HG03378 (cell line): Measurements from ENCODE around the gene KCND2.
A peak's percentile ranks its signal among the peaks of the same experiment; 100 is the strongest.
"Not testable (repeated sequence)": the region's sequence is repeated elsewhere in the genome, so short reads cannot be mapped to it uniquely, and the experiment has no call there.

Experiments
- ATAC-seq: cut with Tn5 transposase; IDR thresholded peaks from one replicate; pipeline ENCODE4 v1.9.1; 2021; ENCODE audit warnings: mild to moderate bottlenecking, moderate library complexity; ENCODE audit not compliant: unreplicated experiment

Gene KCND2

DNA sequence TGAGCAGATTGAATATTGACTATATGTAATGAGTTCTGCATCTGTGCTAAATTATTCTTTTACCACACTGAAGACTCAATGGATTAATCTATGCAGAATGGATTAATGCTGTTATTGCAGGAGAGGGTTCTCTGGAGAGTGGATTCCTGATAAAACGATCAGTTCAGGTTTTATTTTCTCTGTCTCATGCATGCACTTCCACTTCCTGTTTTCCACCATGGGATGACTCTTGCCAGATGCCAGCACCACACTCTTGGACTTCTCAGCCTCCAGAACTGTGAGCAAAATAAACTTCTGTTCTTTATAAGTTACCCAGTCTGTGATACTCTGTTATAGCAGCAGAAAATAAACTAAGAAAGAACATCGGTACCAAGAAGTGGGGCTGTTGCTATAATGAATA is 207.5 kb downstream of the KCND2 start:
- no peak for ATAC-seq

DNA sequence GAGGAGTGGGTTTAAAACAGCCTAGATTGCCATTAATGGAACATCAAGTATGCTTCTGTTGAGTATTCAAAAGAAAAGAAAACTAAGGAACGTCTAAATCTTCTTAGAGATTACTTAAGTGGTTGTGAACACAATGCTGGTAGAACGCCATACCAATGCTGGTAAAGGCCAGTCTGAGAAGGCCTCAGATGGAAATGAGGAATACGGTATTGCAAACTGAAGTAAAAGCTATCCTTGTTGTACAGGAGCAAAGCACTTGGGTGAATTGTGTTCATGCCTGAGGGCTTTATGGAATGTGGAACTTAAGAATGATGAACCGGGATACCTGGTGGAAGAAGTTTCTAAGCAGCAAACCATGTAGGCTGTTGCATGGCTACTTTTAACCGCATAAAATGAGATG is 208.0 kb downstream of the KCND2 start:
- no peak for ATAC-seq

DNA sequence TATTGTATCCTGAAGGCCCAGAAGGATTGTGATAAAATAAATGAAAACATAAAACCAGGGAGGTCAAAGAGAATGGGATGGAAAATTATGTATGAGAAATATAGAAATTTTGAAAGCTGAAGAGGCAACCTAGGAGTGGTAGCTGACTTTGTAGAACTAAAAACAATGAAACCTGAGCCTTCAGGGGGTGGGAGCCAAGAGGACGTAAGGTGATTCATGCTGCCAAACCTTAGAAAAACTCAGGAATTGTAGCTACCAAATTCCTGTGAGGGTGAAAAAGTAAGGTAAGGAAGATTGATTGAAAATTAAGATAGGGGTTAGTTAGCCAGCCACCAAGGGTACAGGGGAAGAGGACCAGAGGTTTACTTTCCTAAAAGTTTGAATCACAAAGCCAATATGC is 213.2 kb downstream of the KCND2 start:
- no peak for ATAC-seq

DNA sequence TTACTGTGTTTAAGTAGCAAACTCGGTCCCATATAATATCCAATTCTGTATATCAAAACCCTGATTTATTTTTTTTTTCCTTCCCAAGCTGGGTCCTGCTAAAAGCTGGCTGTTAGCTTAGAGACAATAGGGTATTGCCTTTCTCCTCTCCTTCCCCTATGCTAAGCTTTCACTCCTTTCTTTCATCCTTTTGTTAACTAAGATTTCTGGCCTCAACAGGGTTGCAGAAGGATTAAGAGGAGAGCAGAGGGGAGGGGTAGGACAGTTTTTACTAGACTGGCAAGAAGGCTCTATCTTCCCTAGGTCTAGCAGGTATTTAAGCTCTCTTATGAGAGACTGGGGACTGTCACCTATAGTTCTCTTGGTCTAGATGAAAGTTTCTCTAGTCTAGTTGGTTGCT is 229.2 kb downstream of the KCND2 start:
- ATAC-seq, result no peak

DNA sequence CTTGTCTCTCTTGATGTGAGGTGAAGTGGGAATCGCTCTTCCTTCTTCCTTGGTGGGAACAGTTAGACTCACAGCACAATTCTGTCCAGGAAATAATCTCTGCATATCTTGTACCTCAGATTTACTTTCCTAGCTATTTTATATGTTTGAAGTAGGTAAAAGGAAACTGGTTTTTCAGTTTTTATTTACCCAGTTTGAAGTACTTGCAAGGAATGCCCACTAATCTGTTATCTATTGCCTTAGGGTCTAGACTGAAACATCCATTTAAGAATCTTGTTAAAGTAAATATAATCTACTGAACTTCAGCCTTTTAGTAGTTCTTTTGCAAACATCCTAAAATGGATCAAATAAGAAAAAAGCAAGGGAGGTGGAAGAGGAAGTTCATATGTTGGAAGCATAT is 229.8 kb downstream of the KCND2 start:
- ATAC-seq, result no peak

DNA sequence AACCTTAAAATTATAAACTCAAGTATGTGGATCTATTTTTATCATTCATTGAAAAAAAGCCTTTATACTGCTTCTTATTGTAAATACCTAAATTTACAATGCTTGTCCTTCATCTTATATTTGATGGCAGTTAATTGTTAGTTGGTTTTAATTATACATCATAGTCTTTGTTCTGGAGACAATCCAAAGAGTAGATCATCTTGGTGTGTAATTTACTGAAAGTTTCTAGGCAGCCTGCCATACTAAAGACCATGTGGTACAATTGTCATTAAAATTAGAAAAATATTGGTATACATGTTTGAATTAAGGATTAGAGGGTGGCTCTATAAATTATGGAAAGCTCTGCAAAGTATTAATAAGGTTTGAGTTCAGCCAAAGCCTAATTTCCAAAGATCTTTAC is 231.4 kb downstream of the KCND2 start:
- ATAC-seq, result no peak

DNA sequence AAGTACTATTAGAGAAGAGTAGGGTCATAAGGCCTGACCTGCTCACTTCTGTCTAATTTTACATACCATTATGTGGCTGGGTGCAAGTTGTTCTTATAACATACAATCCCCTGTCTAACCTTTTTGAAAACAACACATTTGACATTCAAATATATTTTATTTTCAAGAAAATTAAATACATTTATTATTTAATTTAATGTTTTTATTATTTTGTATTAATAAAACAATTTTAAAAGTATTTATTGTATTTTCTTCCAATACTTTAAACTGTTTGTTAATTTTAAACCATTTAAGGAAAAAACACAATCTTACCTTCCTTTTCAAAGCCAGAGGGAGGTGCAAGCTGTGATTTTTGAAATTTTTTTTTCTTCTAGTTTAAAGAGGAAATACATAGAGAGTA is 232.8 kb downstream of the KCND2 start:
- ATAC-seq, result no peak

DNA sequence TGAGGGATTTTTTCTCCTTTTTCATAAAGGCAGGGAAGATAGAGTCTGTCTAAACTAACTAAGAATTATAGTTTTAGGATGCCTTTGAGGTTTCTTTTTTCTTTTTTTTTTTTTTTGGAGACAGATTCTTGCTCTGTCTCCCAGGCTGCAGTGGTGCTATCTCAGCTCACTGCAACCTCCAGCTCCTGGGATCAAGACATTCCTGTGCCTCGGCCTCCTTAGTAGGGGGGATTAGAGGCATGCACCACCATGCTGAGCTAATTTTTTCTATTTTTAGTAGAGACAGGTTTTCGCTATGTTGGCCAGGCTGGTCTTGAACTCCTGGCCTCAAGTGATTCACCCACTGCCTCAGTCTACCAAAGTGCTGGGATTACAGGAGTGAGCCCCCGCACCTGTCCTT is 239.7 kb downstream of the KCND2 start:
- no peak for ATAC-seq

DNA sequence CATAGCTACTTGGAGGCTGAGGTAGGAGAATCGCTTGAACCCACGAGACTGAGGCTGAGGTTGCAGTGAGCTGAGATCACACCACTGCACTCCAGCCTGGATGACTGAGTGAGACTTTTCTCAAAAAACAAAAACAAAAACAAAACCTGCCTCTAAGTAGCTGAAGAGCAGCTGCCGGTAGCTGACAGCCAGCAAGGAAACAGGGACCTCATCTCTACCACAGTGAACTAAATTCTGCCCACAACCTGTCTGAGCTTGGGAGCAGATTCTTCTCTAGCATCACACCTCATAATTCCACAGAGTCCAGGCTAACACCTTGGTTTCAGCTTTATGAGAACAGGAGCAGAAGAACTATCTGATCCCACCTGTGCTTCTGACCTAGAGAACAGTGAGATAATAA is 246.2 kb downstream of the KCND2 start:
- no peak for ATAC-seq

DNA sequence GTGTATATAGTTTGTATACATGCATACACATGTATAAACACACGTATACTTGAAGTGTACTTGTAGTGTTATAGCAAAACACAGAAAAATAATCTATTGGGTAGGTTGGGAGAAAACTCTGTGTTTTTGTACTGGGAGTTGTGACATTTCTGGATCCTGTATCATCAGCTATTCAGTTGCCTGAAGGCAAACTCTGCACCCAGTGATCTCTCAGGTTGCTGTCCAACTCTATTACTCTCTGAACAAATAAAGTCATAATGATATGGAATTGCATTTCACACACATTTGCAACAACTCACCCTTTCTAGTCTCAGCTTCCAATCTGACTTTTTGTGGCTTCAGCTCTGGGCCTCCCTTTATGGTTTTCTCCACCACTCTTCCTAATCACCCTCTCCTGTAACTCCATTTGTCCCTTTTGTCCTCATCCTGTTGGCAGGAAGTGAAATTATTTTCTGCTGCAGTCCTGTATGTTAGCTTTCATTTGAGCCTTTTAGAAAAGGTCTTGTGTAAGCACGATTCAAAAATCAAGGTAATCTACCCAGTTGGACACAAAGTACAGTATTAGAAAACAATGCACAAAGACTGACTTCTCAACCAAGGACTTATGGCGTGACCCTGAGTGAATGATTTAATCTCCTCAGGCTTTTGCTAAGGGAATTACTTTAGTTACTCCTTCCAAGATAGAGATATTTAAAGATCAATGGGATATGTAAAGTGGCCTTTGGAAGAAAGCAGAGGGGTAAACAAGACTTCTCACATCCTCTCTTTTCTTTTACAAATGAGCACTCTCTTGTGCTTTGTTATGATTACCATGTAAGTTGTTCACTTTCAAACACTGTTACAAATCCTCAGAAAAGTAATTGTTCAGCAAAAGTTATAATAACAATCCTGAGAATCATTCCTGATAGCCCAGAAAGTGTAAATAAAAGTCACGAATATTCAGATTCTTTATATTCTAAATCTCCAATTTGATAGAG is 249.1 kb downstream of the KCND2 start:
- no peak for ATAC-seq

DNA sequence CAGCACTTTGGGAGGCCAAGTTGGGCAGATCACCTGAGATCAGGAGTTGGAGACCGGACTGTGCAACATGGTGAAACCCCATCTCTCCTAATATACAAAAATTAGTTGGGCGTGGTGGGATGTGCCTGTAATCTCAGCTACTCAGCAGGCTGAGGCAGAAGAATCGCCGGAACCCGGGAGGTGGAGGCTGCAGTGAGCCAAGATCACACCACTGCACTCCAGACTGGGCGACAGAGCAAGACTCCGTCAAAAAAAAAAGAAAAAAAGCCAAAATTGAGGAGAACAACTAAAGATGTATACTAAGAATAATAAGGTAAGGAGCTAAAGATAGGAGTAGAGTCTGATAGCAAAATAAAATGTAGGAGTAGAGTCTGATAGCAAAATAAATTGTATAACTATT is 251.0 kb downstream of the KCND2 start:
- no peak for ATAC-seq

DNA sequence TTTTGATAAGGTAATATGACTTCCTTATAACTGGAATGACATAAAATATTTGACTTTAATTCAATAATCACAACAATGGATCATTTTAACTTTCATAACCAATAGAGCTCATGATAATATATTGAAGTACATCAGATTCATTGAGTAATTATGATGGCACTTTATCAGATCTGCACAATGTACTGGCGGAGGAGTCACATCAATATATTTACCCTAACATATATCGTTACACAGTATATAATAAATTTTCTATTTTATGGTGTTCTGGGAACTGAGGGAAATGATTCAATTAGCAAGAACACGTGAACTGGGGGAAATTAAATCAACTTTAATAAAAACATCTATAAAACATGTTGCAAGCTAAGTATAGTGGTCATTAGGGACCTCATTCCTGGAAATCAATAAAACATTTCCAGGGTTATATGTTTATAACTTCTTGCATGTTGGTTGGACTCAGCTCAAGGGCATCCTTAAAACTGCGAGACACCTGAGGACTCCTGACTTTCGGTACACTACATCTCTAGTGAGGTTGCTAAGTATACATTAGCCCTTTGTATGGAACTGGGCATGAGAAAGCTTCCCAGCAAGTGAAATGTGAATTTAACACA is 254.0 kb downstream of the KCND2 start:
- no peak for ATAC-seq

DNA sequence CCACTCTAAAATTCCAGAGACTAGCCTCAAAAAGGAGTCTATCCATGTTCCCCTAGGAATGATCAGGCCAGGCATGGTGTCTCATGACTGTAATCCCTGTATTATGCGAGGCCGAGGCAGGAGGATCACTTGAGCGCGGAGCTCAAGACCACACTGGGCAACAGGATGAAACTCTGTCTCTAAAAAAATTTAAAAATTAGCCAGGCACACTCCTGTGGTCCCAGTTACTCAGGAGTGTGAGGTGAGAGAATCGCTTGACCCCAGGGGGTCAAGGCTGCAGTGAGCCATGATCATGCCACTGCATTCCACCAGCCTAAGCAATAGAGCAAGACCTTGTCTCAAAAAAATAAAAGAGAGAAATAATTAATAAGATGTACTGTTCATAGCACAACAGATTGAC is 256.8 kb downstream of the KCND2 start:
- no peak for ATAC-seq

DNA sequence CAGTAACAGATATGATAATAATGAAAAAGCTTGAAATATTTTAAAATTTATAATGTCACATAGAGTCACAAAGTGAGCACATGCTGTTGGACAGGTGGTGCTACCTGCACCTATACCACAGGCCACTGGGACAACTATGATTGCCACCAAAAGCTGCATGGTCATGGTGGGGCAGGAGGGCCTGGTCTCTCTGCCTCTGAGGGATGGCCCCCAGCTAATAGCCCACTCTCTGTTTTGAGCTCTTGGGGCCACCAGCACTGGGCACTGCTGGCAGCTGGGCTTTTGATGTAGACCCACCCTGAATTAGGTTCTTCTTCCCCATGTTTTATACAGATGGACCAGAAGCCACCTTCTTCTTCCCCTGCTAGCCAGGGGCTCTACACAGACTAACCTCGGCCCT is 265.4 kb downstream of the KCND2 start:
- no peak for ATAC-seq

DNA sequence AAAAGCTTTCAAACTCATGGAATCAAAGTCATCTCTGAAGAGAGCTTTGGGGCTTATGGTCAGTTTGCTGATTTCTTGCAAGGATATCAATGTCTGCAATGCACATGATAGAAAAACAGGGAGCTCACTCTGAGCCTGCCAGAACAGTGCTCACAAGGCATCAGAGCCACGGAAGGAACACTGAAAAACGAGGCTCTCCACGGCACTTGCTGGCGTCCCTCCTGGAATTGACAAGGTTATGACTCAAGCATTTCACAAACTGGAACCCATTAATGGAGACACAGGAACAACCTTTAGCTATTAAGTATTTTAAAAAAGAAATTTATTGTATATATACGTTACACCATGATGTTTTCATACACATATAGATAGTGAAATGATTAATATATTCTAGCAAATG is 266.3 kb downstream of the KCND2 start:
- no peak for ATAC-seq

DNA sequence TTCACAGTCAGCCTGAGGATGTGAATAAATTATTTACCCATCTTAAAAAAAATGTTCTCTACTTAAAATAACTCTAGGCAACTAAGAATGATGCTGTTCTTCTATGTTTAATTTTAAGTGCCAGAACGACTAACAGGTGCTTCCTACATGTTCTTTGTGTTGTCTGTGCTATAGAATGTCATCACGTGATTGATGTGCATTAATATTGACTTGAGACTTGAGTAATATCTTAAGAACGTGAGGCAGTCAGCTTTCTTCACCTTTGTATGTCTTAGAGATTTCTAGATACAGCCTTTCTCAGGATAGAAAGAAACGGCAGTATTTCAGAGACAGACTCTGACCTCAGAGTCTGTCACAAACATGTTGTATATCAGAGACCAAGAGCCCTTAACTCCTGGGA is 274.6 kb downstream of the KCND2 start:
- ATAC-seq, result no peak

DNA sequence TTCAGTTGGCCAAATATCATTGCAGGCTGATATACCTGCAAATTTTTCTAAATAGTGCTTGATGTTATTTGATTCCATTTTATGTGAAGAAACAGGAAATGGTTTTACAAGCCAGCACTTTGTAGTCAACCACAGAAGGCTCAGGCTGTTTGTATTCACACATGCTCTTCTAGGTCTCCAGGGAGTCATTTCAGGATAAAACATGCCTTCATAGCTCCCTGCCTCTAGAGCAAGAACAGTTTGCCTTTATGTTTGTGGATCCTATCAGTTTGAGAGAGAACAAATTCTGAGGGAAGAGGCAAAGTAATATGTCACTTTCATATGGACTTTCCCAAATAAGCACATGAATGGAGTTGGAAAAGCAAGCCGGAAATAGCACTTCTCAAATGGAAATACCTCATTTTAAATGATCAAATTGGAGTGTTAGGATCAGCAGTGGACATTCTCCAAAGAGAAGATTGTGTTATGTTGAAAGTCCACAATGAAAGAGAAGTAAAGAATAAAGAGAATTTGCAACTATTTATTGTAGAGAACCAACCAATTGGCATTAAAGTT is 277.6 kb downstream of the KCND2 start:
- peak; percentile 46 for ATAC-seq

DNA sequence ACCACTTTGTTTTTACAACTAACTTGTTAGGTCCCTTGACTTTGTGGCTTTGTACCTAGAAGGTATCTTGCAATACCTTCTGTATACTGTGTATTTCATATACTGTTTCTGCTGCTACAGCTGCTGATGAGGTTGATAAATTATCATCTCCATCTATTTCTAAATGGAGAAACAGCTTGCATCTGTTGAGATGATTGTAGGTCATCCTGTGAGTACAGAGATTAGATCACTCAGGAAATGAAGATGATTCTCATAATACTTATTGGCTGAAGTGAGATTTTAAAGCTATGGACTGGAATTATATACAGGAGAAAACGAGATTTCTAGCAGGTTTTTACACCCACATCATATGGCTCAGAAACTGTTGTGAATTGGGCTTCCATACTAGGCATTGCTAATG is 280.5 kb downstream of the KCND2 start:
- ATAC-seq, result peak; percentile 48

DNA sequence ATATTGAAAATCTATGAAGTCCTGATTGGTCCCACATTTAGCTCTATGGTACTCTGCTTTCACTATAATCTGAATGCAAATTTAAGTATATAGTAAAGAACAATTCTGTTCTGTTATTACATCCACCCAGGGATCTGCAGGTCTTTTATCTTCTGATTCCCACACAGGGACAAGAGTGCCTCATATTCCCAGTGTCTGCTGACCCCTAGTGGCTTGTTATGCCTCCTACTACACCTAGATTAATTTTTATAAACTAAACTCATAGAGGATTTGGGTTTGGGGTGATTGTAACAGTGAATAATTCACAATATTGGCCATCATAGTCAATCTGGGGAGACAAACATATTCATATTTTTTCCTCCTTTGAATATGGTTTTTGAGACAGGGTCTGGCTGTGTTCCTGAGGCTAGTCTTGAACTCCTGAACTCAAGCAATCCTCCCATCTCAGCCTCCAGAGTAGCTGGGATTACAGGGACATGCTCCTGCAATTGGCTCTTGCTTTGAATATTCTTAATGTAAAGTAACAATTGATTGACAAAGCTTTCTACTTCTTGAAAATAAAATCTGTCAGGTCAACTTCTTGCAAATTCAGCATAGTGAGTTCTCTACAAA is 282.1 kb downstream of the KCND2 start:
- ATAC-seq, result peak; percentile 72

DNA sequence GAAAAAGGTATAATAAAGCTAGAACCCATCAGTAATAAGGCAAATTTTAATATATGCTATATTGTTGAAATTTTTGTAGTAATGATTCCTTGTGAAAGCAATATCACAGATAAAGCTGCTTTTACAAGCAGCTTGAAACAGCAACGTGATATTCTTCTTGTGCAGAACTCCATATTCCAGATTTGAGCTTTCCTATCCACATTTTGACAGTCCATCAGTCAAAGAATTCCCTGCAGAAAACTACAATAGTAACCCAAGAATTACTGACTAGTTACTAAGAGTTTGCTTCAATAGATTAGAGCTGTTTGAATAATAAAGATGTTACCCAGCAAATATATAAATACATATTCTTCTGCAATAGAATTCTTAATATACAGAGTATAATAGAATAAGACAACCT is 291.2 kb downstream of the KCND2 start:
- no peak for ATAC-seq

DNA sequence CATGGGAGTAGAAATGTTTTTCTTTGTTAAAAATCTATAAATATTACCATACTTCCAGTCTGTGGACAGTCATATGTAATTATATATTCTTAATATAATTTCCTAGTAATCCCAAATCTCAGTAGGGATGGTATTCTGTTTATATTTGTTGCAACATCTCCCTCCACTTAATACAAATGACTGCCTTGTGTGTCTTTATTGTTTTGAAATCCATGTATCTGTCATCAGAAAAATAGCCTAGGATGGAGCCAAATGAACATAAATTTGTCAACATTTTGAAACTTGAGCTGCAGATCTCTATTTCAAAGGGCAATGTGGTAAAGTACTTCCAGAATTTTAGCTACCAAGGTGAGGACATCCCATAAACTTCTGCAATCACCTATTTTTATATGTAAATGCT is 294.2 kb downstream of the KCND2 start:
- ATAC-seq, result no peak

DNA sequence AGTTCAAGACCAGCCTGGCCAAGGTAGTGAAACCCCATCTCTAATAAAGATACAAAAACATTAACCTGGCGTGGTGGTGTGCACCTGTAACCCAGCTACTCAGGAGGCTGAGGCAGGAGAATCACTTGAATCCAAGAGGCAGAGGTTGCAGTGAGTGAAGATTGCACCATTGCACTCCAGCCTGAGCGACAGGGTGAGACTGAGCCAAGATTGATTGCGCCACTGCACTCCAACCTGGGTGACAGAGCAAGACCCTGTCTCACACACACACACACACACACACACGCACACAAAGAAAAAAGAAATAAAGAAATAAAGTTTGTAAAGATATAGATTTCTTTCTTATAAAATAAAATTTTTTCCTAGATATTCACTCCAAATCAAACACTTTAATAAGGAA is 305.7 kb downstream of the KCND2 start:
- ATAC-seq, result not testable (repeated sequence)
